Uterus (tissue), 2 donors: ENCODE measurements around the gene KLHL14.

Experiments used
- POLR2A ChIP-seq, 2 donors: fragments of 450-650 bp; IDR thresholded peaks; one replicate each; pipeline ENCODE4 v1.6.1; 2016; ENCODE audit warnings: antibody characterized with exemption in 2 of 2, mild to moderate bottlenecking in 1 of 2, moderate library complexity in 1 of 2
- TF ChIP-seq, protein P1 (sequence below), 4 experiments: fragments of 200-600 bp in 2 of 4; fragments of 450-650 bp in 2 of 4; sonication (generic) in 2 of 4; IDR thresholded peaks; one replicate each; pipeline ENCODE4 v1.5.1; 2016 to 2019; ENCODE audit warnings: antibody characterized with exemption in 4 of 4, mild to moderate bottlenecking in 2 of 4, moderate library complexity in 1 of 4

DNA sequence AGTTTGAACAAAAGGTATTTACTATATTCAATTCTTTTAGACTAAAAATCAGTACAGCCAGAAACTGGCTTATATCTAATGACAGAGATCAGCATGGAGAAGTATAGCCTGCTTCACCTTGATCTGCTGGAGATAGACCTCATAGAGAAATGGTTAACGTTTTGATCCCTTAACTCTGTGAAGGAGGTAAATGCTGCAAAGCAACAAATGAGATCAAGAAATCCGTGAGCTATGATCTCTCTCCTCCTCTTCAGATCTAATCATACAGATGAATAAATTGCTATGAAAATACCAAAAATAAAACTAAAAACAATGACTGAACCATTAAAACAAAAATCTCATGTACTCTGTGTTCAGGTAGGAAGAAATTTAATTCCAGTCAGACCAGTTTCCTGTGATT is 42.8 kb downstream of the KLHL14 start:
- TF ChIP-seq, protein P1, sequence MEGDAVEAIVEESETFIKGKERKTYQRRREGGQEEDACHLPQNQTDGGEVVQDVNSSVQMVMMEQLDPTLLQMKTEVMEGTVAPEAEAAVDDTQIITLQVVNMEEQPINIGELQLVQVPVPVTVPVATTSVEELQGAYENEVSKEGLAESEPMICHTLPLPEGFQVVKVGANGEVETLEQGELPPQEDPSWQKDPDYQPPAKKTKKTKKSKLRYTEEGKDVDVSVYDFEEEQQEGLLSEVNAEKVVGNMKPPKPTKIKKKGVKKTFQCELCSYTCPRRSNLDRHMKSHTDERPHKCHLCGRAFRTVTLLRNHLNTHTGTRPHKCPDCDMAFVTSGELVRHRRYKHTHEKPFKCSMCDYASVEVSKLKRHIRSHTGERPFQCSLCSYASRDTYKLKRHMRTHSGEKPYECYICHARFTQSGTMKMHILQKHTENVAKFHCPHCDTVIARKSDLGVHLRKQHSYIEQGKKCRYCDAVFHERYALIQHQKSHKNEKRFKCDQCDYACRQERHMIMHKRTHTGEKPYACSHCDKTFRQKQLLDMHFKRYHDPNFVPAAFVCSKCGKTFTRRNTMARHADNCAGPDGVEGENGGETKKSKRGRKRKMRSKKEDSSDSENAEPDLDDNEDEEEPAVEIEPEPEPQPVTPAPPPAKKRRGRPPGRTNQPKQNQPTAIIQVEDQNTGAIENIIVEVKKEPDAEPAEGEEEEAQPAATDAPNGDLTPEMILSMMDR (IDR thresholded peaks at IDR 0.05), result no peak
- TF ChIP-seq POLR2A (IDR thresholded peaks at IDR 0.05), result no peak
